ENCODE results near the gene ZNF343.
A peak's percentile ranks its signal among the peaks of the same experiment; 100 is the strongest.

The ZNF343 gene

GRCh38 chr20:2470423-2471193 is 38.1 kb downstream of the ZNF343 start, which contains the start of gene SNRPB:
Gene SNRPB, minus strand, starts transcription at chr20:2470789. Its CDS starts 99 bp downstream, at chr20:2470690.
- DNase-seq: peak; percentile 98

DNA sequence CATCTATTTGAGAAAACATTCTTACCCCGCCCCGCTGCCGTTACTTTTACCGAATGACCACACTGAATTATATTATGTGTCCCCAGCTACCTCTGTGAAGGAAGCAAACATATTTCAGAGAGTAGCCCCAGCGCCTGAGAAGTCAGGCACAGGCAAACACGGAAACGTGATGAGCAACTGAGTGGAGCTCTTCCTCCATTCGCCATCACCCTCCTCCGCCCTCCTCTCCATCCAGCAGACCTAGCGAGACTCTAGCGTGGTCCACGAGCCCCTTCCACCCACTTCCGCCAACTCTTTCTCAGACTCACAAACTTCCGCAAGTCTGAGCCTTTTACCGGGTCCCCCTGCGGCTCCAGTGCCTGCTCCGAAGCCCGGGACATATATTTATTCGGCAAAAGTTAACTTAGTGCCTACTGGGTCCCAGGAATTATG is 38.7 kb downstream of the ZNF343 start:
- DNase-seq: peak; percentile 10

DNA sequence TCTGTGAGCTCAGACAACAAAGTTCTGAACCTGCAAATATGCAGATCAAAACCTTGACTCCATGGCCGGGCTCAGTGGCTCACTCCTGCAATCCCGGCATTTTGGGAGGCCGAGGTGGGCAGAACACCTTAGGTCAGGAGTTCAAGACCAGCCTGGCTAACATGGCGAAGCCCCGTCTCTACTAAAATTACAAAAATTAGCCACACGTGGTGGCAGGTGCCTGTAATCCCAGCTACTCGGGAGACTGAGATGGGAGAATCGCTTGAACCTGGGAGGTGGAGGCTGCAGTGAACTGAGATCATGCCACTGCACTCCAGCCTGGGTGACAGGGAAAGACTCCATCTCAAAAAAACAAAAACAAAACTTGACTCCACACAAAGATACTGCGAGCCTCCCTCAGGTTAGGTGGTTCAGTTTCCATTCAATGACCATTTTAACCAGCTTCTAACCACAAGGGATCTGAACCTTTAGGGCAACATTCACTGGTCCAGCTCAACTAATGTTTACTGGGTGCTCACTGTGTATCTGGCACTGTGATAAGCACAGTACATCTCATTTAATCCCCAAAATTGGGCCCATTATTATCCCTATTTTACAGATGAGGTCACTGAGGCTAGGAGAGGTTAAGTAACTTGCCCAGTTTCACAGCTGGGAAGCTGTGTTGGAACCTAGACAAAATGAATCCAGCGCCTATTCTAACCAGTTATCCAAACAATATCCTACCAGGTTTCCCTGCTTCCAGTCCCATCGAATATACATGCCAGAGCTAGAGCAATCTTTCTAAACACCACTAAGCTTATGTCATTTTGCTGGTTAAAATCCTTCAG is 39.9 kb downstream of the ZNF343 start:
- no peak for DNase-seq

- no peak for DNase-seq
Observed at GRCh38 chr20:2467412-2467811, 41.3 kb downstream of the ZNF343 start.

DNA sequence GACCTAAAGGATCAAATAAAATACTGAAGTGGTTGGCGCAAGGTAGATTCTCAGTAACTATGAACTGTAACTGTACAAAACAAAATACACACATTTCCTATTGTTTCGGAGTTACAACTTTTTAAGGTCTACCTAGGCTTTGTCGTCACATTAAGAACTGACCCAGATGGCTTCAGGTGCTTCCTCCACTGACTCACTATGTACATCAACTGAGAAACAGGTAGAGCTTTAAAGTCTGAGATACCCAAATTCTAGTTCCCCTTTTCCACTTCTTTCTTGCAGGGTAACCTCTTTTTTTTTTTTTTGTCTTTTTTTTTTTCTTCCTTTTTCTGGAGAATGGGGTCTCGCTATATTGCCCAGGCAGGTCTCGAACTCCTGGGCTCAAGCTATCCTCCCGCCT is 43.6 kb downstream of the ZNF343 start:
- no peak for DNase-seq

- no peak for DNase-seq
Observed at GRCh38 chr20:2463616-2464365, 44.9 kb downstream of the ZNF343 start.

DNA sequence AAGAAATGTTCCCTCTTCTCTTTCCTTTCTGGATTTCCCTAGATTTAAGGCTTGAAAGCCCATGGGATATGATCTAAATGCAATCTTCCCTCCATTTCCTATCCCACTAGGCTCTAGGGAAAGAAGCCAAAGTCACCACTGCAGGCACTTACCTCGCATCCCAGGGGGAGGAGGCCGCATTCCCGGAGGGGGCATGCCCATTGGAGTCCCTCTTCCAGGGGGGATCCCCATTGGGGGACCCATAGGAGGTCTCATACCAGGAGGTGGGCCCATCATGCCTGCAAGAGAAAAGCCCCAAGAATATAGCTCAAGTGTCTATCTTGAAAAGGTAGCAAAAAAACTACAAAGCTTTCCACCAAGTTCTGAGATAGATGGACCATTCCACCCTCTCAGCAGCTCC is 46.2 kb downstream of the ZNF343 start:
- no peak for DNase-seq

- DNase-seq: no peak
Observed at GRCh38 chr20:2460752-2461424, 47.8 kb downstream of the ZNF343 start.

DNA sequence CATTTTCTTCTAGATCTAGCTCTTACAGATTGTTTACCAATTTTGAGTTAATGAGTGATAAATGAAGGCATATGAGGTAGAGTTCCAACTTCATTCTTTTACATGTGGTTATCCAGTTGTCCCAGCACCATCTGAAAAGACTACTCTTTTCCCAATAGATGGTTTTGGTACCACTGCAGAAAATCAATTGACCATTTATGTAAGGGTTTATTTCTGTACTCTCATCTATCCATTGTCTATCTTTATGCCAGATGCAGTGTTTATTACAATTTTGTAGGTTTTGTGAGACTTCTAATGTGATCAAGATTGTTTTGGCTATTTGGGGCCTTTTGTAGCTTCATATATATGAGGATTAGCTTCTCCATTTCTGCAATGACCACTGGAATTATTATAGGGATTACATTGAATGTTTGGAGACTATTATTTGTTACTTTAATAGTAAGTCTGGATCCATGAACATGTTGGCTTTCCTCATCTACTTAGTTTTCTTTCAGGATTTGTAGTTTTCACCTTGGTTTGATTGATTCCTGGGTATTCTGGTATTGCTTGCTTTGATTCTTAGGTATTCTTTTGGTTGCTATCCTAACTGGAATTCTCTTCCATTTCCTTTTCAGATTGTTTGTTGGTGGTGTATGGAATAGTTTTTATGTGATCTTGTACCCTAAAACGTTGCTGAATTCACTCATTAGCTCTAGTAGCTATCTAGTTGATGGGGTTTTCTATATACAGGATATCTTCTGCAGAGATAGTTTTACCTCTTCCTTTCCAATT is 48.5 kb downstream of the ZNF343 start:
- DNase-seq: no peak

GRCh38 chr20:2458919-2459499 is 49.7 kb downstream of the ZNF343 start:
- DNase-seq: no peak

GRCh38 chr20:2455771-2456497 is 52.8 kb downstream of the ZNF343 start:
- DNase-seq: no peak

- DNase-seq: no peak
Observed at GRCh38 chr20:2453792-2454191, 54.9 kb downstream of the ZNF343 start.

DNA sequence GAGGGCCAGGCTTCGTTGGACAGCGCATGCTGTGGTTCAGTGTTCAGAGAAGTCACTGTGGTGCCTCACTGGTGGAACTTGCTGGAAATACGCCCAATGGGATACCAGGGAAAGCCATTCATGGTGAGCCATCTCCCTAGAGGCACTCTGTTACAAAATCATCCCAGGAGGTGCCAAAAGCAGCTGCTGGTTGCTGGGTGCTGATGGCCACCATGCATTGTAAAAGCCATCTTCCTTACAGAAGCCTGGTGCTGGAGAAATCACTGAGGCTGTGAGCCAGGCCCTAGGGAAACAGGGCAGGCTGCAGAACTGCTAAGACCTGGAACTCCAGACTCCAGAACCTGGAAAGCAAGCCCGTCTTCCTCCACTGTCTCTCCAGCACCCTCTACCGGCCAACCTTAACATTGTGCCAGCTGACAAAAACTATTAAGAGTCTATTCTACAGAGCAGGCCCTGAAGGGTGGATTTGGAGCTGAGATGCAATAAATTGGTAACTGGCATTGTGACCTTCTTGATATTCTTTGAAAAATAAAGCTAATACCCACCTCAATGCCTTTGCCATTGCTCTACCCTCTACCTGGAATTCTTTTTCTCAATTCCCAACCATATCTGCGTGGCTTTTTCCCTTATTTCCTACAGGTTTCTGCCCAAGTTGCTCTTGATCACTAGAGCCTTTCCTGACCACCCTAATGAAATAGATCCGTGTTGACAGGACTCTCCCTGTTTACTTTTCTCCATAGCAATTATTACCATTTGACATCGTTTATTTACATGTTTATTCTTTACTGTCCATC is 56.6 kb downstream of the ZNF343 start:
- peak; percentile 58 for DNase-seq

- DNase-seq: no peak
Observed at GRCh38 chr20:2451422-2451821, 57.3 kb downstream of the ZNF343 start.

DNA sequence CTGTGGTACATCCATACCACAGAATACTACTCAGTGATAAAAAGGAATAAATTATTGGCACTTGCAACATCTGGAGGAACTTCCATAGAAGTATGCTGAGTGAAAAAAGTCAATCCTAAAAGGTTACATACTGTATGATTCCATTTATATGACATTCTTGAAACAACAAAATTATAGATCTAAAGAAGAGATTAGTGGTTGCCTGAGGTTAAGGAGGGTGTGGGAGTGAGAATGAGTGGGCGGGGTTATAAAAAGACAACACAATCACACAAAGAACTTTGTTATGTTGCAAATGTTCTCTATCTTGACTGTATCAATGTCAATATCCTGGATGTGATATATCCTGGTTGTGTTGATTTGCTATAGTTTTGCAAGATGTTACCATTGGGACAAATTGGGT is 59.3 kb downstream of the ZNF343 start:
- no peak for DNase-seq

DNA sequence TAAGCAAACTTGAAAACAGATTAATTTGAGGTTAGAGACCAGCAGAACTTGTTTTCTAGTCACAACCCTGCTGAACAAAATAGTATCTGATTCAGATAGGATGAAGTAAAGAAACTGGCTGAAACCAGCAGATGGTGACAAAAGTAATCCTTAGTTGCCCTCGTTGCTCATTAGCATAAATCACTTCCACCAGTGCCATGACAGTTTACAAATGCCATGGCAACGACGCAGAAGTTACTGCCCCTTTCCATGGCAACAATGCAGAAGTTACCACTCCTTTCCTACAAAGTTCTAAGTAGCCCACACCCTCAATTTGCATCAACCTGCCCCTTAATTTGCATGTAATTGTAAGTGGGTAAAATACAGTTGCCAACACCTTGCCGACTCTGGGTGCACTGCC is 61.9 kb downstream of the ZNF343 start:
- no peak for DNase-seq
